ENCODE measurements around the gene EFCAB6. TPM values are rescaled to one million over a fixed set of nuclear protein-coding genes. Genes with fewer than 3 reads are reported as not detected.

Gene EFCAB6
- total and polyA plus RNA-seq, 2 donors: 1.1 to 1.4 TPM

- no peak overlapping the region for H3K27ac ChIP-seq (ENCODE audit: low read depth in 1 of 2, low read length in 1 of 2)
- H3K27me3 ChIP-seq (ENCODE audit: control insufficient read depth in 2 of 2, insufficient read depth in 1 of 2, low read length in 1 of 2): no peaks in the 10 kb centered on the region
- H3K9me3 ChIP-seq (ENCODE audit: control insufficient read depth in 2 of 2, insufficient read depth in 1 of 2, low read length in 1 of 2): no peaks in the 10 kb centered on the region
- WGBS: 86% methylated on average over 14 of the region's 14 CpGs
- H3K36me3 ChIP-seq (ENCODE audit: control insufficient read depth in 2 of 2, insufficient read depth in 2 of 2, low read length in 1 of 2): no peaks in the 10 kb centered on the region
- no peak overlapping the region for H3K4me3 ChIP-seq (ENCODE audit: low read length in 2 of 2)
- peaks cover 0 to 3% of the 10 kb centered on the region in 2 donors for H3K4me1 ChIP-seq (ENCODE audit: control insufficient read depth in 2 of 2, insufficient read depth in 2 of 2, low read length in 2 of 2)
- no peak for DNase-seq (ENCODE audit: low read depth in 6 of 9, low spot score in 9 of 9)
These were observed 275.0 kb downstream of the EFCAB6 start for GRCh38 chr22:43537019-43537585.

GRCh38 chr22:43535741-43536140 lies 276.4 kb downstream of the EFCAB6 start:
- Histone ChIP-seq H3K9me3 (ENCODE audit: control insufficient read depth in 2 of 2, insufficient read depth in 1 of 2, low read length in 1 of 2) (no peaks in the 10 kb centered on the region), H3K4me3 (ENCODE audit: low read length in 2 of 2) (no peak overlapping the region), H3K27me3 (ENCODE audit: control insufficient read depth in 2 of 2, insufficient read depth in 1 of 2, low read length in 1 of 2) (no peaks in the 10 kb centered on the region), H3K36me3 (ENCODE audit: control insufficient read depth in 2 of 2, insufficient read depth in 2 of 2, low read length in 1 of 2) (no peaks in the 10 kb centered on the region), H3K4me1 (ENCODE audit: control insufficient read depth in 2 of 2, insufficient read depth in 2 of 2, low read length in 2 of 2) (peaks cover 0 to 3% of the 10 kb centered on the region in 2 donors), H3K27ac (ENCODE audit: low read depth in 1 of 2, low read length in 1 of 2) (no peak overlapping the region)
- WGBS: 86% methylated on average over 5 of the region's 5 CpGs
- peak in 1 of 9 donors; percentile 3 for DNase-seq (ENCODE audit: low read depth in 6 of 9, low spot score in 9 of 9)

GRCh38 chr22:43535336-43535735 lies 276.8 kb downstream of the EFCAB6 start:
- Histone ChIP-seq H3K36me3 (ENCODE audit: control insufficient read depth in 2 of 2, insufficient read depth in 2 of 2, low read length in 1 of 2) (no peaks in the 10 kb centered on the region), H3K9me3 (ENCODE audit: control insufficient read depth in 2 of 2, insufficient read depth in 1 of 2, low read length in 1 of 2) (no peaks in the 10 kb centered on the region), H3K27me3 (ENCODE audit: control insufficient read depth in 2 of 2, insufficient read depth in 1 of 2, low read length in 1 of 2) (no peaks in the 10 kb centered on the region), H3K4me3 (ENCODE audit: low read length in 2 of 2) (no peak overlapping the region), H3K27ac (ENCODE audit: low read depth in 1 of 2, low read length in 1 of 2) (peak overlapping the region in 1 of 2 donors; percentile 11), H3K4me1 (ENCODE audit: control insufficient read depth in 2 of 2, insufficient read depth in 2 of 2, low read length in 2 of 2) (peaks cover 0 to 3% of the 10 kb centered on the region in 2 donors)
- WGBS: 94% methylated on average over 7 of the region's 7 CpGs
- DNase-seq (ENCODE audit: low read depth in 6 of 9, low spot score in 9 of 9): no peak

- DNase-seq (ENCODE audit: low read depth in 6 of 9, low spot score in 9 of 9): no peak
- H3K4me3 ChIP-seq (ENCODE audit: low read length in 2 of 2): no peak overlapping the region
- no peaks in the 10 kb centered on the region for H3K36me3 ChIP-seq (ENCODE audit: control insufficient read depth in 2 of 2, insufficient read depth in 2 of 2, low read length in 1 of 2)
- H3K4me1 ChIP-seq (ENCODE audit: control insufficient read depth in 2 of 2, insufficient read depth in 2 of 2, low read length in 2 of 2): peaks cover 0 to 3% of the 10 kb centered on the region in 2 donors
- H3K9me3 ChIP-seq (ENCODE audit: control insufficient read depth in 2 of 2, insufficient read depth in 1 of 2, low read length in 1 of 2): no peaks in the 10 kb centered on the region
- WGBS: 92% methylated on average over 6 of the region's 6 CpGs
- H3K27me3 ChIP-seq (ENCODE audit: control insufficient read depth in 2 of 2, insufficient read depth in 1 of 2, low read length in 1 of 2): no peaks in the 10 kb centered on the region
- peak overlapping the region in 1 of 2 donors; percentile 56 for H3K27ac ChIP-seq (ENCODE audit: low read depth in 1 of 2, low read length in 1 of 2)
These were observed 277.2 kb downstream of the EFCAB6 start for GRCh38 chr22:43534916-43535315.

- no peak for DNase-seq (ENCODE audit: low read depth in 6 of 9, low spot score in 9 of 9)
- Histone ChIP-seq H3K36me3 (ENCODE audit: control insufficient read depth in 2 of 2, insufficient read depth in 2 of 2, low read length in 1 of 2) (no peaks in the 10 kb centered on the region), H3K4me1 (ENCODE audit: control insufficient read depth in 2 of 2, insufficient read depth in 2 of 2, low read length in 2 of 2) (peaks cover 0 to 7% of the 10 kb centered on the region in 2 donors), H3K27me3 (ENCODE audit: control insufficient read depth in 2 of 2, insufficient read depth in 1 of 2, low read length in 1 of 2) (no peaks in the 10 kb centered on the region), H3K9me3 (ENCODE audit: control insufficient read depth in 2 of 2, insufficient read depth in 1 of 2, low read length in 1 of 2) (no peaks in the 10 kb centered on the region), H3K4me3 (ENCODE audit: low read length in 2 of 2) (no peak overlapping the region), H3K27ac (ENCODE audit: low read depth in 1 of 2, low read length in 1 of 2) (no peak overlapping the region)
- 96% methylated on average over 10 of the region's 10 CpGs for WGBS
These were observed 278.3 kb downstream of the EFCAB6 start for GRCh38 chr22:43533656-43534428.

GRCh38 chr22:43533156-43533530 lies 279.0 kb downstream of the EFCAB6 start:
- no peak overlapping the region for H3K4me3 ChIP-seq (ENCODE audit: low read length in 2 of 2)
- 96% methylated on average over 3 of the region's 3 CpGs for WGBS
- no peaks in the 10 kb centered on the region for H3K36me3 ChIP-seq (ENCODE audit: control insufficient read depth in 2 of 2, insufficient read depth in 2 of 2, low read length in 1 of 2)
- no peaks in the 10 kb centered on the region for H3K27me3 ChIP-seq (ENCODE audit: control insufficient read depth in 2 of 2, insufficient read depth in 1 of 2, low read length in 1 of 2)
- peaks cover 0 to 7% of the 10 kb centered on the region in 2 donors for H3K4me1 ChIP-seq (ENCODE audit: control insufficient read depth in 2 of 2, insufficient read depth in 2 of 2, low read length in 2 of 2)
- DNase-seq (ENCODE audit: low read depth in 6 of 9, low spot score in 9 of 9): no peak
- no peaks in the 10 kb centered on the region for H3K9me3 ChIP-seq (ENCODE audit: control insufficient read depth in 2 of 2, insufficient read depth in 1 of 2, low read length in 1 of 2)
- H3K27ac ChIP-seq (ENCODE audit: low read depth in 1 of 2, low read length in 1 of 2): no peak overlapping the region

- H3K36me3 ChIP-seq (ENCODE audit: control insufficient read depth in 2 of 2, insufficient read depth in 2 of 2, low read length in 1 of 2): no peaks in the 10 kb centered on the region
- peaks cover 0 to 7% of the 10 kb centered on the region in 2 donors for H3K4me1 ChIP-seq (ENCODE audit: control insufficient read depth in 2 of 2, insufficient read depth in 2 of 2, low read length in 2 of 2)
- WGBS: 91% methylated on average over 17 of the region's 17 CpGs
- no peak overlapping the region for H3K27ac ChIP-seq (ENCODE audit: low read depth in 1 of 2, low read length in 1 of 2)
- H3K9me3 ChIP-seq (ENCODE audit: control insufficient read depth in 2 of 2, insufficient read depth in 1 of 2, low read length in 1 of 2): no peaks in the 10 kb centered on the region
- DNase-seq (ENCODE audit: low read depth in 6 of 9, low spot score in 9 of 9): no peak
- H3K4me3 ChIP-seq (ENCODE audit: low read length in 2 of 2): no peak overlapping the region
- H3K27me3 ChIP-seq (ENCODE audit: control insufficient read depth in 2 of 2, insufficient read depth in 1 of 2, low read length in 1 of 2): no peaks in the 10 kb centered on the region
These were observed 279.6 kb downstream of the EFCAB6 start for GRCh38 chr22:43532301-43533155.

GRCh38 chr22:43531651-43532050 lies 280.5 kb downstream of the EFCAB6 start:
- 78% methylated on average over 4 of the region's 4 CpGs for WGBS
- H3K4me1 ChIP-seq (ENCODE audit: control insufficient read depth in 2 of 2, insufficient read depth in 2 of 2, low read length in 2 of 2): peaks cover 0 to 7% of the 10 kb centered on the region in 2 donors

More at GRCh38 chr22:43531651-43532050, 280.5 kb downstream of the EFCAB6 start:
- no peak for DNase-seq (ENCODE audit: low read depth in 6 of 9, low spot score in 9 of 9)
- Histone ChIP-seq H3K36me3 (ENCODE audit: control insufficient read depth in 2 of 2, insufficient read depth in 2 of 2, low read length in 1 of 2) (no peaks in the 10 kb centered on the region), H3K9me3 (ENCODE audit: control insufficient read depth in 2 of 2, insufficient read depth in 1 of 2, low read length in 1 of 2) (no peaks in the 10 kb centered on the region), H3K4me3 (ENCODE audit: low read length in 2 of 2) (no peak overlapping the region), H3K27ac (ENCODE audit: low read depth in 1 of 2, low read length in 1 of 2) (peak overlapping the region in 1 of 2 donors; percentile 2), H3K27me3 (ENCODE audit: control insufficient read depth in 2 of 2, insufficient read depth in 1 of 2, low read length in 1 of 2) (no peaks in the 10 kb centered on the region)

Data from thymus (tissue), 11 donors.